Measurements from ENCODE around the gene VAT1L.

DNA sequence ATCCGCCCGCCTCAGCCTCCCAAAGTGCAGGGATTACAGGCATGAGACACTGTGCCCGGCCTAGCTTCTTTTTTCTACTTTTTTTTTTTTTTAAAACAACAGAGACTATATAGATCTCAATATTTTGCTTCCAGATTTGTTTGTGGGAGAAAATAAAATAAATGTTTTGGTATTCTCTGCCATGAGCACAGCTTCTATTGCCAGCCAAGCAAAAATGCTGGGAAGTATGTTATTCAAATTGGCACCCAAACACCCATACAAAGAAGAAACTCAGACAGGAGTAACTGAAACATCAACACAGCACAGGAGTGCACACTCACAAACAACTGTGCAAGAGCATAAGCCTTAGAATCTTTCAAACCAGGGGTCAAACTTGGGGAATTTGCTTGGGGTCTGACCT is 196.7 kb downstream of the VAT1L start:
- TF ChIP-seq, protein P1, sequence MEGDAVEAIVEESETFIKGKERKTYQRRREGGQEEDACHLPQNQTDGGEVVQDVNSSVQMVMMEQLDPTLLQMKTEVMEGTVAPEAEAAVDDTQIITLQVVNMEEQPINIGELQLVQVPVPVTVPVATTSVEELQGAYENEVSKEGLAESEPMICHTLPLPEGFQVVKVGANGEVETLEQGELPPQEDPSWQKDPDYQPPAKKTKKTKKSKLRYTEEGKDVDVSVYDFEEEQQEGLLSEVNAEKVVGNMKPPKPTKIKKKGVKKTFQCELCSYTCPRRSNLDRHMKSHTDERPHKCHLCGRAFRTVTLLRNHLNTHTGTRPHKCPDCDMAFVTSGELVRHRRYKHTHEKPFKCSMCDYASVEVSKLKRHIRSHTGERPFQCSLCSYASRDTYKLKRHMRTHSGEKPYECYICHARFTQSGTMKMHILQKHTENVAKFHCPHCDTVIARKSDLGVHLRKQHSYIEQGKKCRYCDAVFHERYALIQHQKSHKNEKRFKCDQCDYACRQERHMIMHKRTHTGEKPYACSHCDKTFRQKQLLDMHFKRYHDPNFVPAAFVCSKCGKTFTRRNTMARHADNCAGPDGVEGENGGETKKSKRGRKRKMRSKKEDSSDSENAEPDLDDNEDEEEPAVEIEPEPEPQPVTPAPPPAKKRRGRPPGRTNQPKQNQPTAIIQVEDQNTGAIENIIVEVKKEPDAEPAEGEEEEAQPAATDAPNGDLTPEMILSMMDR (conservative IDR thresholded peaks at IDR 0.05; ENCODE audit: low read depth in 2 of 2) = no peak
- TF ChIP-seq, protein P2, sequence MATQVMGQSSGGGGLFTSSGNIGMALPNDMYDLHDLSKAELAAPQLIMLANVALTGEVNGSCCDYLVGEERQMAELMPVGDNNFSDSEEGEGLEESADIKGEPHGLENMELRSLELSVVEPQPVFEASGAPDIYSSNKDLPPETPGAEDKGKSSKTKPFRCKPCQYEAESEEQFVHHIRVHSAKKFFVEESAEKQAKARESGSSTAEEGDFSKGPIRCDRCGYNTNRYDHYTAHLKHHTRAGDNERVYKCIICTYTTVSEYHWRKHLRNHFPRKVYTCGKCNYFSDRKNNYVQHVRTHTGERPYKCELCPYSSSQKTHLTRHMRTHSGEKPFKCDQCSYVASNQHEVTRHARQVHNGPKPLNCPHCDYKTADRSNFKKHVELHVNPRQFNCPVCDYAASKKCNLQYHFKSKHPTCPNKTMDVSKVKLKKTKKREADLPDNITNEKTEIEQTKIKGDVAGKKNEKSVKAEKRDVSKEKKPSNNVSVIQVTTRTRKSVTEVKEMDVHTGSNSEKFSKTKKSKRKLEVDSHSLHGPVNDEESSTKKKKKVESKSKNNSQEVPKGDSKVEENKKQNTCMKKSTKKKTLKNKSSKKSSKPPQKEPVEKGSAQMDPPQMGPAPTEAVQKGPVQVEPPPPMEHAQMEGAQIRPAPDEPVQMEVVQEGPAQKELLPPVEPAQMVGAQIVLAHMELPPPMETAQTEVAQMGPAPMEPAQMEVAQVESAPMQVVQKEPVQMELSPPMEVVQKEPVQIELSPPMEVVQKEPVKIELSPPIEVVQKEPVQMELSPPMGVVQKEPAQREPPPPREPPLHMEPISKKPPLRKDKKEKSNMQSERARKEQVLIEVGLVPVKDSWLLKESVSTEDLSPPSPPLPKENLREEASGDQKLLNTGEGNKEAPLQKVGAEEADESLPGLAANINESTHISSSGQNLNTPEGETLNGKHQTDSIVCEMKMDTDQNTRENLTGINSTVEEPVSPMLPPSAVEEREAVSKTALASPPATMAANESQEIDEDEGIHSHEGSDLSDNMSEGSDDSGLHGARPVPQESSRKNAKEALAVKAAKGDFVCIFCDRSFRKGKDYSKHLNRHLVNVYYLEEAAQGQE (IDR thresholded peaks at IDR 0.05; ENCODE audit: unreplicated experiment) = no peak
- TF ChIP-seq POLR2AphosphoS5 (IDR thresholded peaks at IDR 0.05; ENCODE audit: low read depth) = no peak

Measured in GM23338 (cell line).